ENCODE results near the gene GSKIP.

Gene GSKIP

GRCh38 chr14:96422992-96423391 lies 59.7 kb downstream of the GSKIP start:
- no peak for DNase-seq

GRCh38 chr14:96423446-96424108 lies 60.3 kb downstream of the GSKIP start:
- no peak for DNase-seq

DNA sequence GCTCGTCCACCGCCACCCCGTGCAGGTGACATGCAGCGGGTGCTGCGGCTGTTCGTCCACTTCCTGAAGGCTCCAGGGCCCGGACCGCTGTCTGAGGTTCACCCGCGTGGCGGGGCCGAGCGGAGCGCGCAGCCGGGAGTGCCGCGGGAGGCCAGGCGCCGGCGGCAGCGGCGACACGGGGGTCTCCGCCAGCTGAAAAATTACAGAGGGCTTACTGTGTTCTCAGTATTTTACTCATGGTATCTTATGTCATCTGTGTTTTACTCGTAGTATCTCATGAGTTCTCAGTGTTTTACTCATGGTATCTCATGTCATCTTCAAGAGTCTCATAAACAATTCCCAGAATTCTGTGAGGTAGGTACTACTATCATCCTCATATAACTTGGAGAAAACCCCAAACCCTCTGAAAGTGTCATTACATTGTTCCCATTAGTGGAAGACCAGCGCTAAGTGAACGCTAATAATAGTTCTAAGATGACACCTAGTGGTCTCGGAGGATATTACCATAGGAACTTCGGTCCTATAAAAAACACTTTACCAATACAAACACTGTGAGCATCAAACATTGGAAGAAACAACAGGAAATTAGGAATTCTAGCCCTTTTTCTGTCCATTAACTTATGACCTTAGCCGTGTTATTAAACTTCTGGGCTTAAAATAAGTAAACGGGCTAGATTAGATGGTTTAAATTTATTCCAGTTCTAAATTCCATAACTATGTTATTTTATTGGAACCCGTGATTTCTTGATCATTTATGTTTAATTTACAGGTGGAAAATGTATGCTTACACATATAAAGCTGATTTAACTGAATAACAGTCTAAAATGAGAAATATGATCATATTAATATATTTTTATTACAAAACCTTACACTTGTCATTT lies 61.0 kb downstream of the GSKIP start:
- no peak for DNase-seq

- DNase-seq, result no peak
Observed at GRCh38 chr14:96434040-96434439, 70.7 kb downstream of the GSKIP start.

All from islet precursor cell (in vitro differentiated cells).